Measurements from ENCODE around the gene ADAMTSL1.

The ADAMTSL1 gene

GRCh38 chr9:18666986-18667772 is 193.2 kb downstream of the ADAMTSL1 start:
- DNase-seq, result no peak

GRCh38 chr9:18668944-18669343 is 195.0 kb downstream of the ADAMTSL1 start:
- no peak for DNase-seq

GRCh38 chr9:18672706-18673105 is 198.8 kb downstream of the ADAMTSL1 start:
- DNase-seq, result no peak

- no peak for DNase-seq
Measured at GRCh38 chr9:18673179-18673578, 199.2 kb downstream of the ADAMTSL1 start.

GRCh38 chr9:18675332-18675731 is 201.4 kb downstream of the ADAMTSL1 start:
- no peak for DNase-seq

GRCh38 chr9:18675973-18676372 is 202.0 kb downstream of the ADAMTSL1 start:
- DNase-seq, result no peak

GRCh38 chr9:18676525-18676924 is 202.6 kb downstream of the ADAMTSL1 start:
- DNase-seq, result no peak

- DNase-seq, result no peak
Measured at GRCh38 chr9:18678821-18679590, 205.1 kb downstream of the ADAMTSL1 start.

- no peak for DNase-seq
Measured at GRCh38 chr9:18682907-18683306, 209.0 kb downstream of the ADAMTSL1 start.

- DNase-seq, result no peak
Measured at GRCh38 chr9:18683312-18683711, 209.4 kb downstream of the ADAMTSL1 start.

GRCh38 chr9:18683851-18684250 is 209.9 kb downstream of the ADAMTSL1 start:
- no peak for DNase-seq

GRCh38 chr9:18684593-18685317 is 210.8 kb downstream of the ADAMTSL1 start:
- DNase-seq, result no peak

- DNase-seq, result no peak
Measured at GRCh38 chr9:18688581-18689565, 214.9 kb downstream of the ADAMTSL1 start.

GRCh38 chr9:18689921-18690320 is 216.0 kb downstream of the ADAMTSL1 start:
- no peak for DNase-seq

- no peak for DNase-seq
Measured at GRCh38 chr9:18692268-18692667, 218.3 kb downstream of the ADAMTSL1 start.

- DNase-seq, result no peak
Measured at GRCh38 chr9:18692962-18693361, 219.0 kb downstream of the ADAMTSL1 start.

- DNase-seq, result no peak
Measured at GRCh38 chr9:18694959-18695668, 221.2 kb downstream of the ADAMTSL1 start.

- DNase-seq, result no peak
Measured at GRCh38 chr9:18698992-18699391, 225.0 kb downstream of the ADAMTSL1 start.

GRCh38 chr9:18699764-18700163 is 225.8 kb downstream of the ADAMTSL1 start:
- DNase-seq, result no peak

GRCh38 chr9:18700714-18701113 is 226.8 kb downstream of the ADAMTSL1 start:
- no peak for DNase-seq

- DNase-seq, result no peak
Measured at GRCh38 chr9:18703151-18703900, 229.4 kb downstream of the ADAMTSL1 start.
